Activated CD4-positive, alpha-beta memory T cell treated with anti-CD3 and anti-CD28 coated beads for 36 hours (primary cell): Measurements from ENCODE around the gene ALS2. TPM values are rescaled to one million over a fixed set of nuclear protein-coding genes. Genes with fewer than 3 reads are reported as not detected.

Source experiments
- CTCF ChIA-PET: fragments of 350-600 bp; sonication (Branson Sonifier 250); formaldehyde crosslinking; loops from one replicate; lab custom pipeline; 2021; ENCODE audit warnings: antibody characterized with exemption, inconsistent platforms; lab: Charles Lee
- POLR2A ChIA-PET: fragments of 350-600 bp; sonication (Branson Sonifier 250); formaldehyde crosslinking; loops from one replicate; lab custom pipeline; 2021; ENCODE audit warnings: antibody characterized with exemption; lab: Charles Lee
- DNase-seq: peaks from one replicate; pipeline ENCODE4 v3.0.0-alpha.2; 2020
- H3K27ac Mint-ChIP-seq: one replicate; pipeline ENCODE4 v1.8.0; 2021; ENCODE audit warnings: mixed read lengths
- H3K27me3 Mint-ChIP-seq: one replicate; pipeline ENCODE4 v1.8.0; 2021; ENCODE audit warnings: mixed read lengths
- H3K36me3 Mint-ChIP-seq: one replicate; pipeline ENCODE4 v1.8.0; 2021; ENCODE audit warnings: mixed read lengths
- H3K4me1 Mint-ChIP-seq: one replicate; pipeline ENCODE4 v1.8.0; 2021; ENCODE audit warnings: low read depth, mixed read lengths
- H3K4me3 Mint-ChIP-seq: one replicate; pipeline ENCODE4 v1.8.0; 2021; ENCODE audit warnings: mild to moderate bottlenecking, mixed read lengths
- H3K9me3 Mint-ChIP-seq: one replicate; pipeline ENCODE4 v1.8.0; 2021; ENCODE audit warnings: mixed read lengths
- intact Hi-C: fragments of 100-400 bp; cut with micrococcal nuclease; formaldehyde crosslinking; loops from one replicate; pipeline ENCODE4 v1.15.1; 2023
- total RNA-seq, 2 experiments: library from RNA; stranded (reverse); gene quantifications; one replicate each; pipeline ENCODE4 v1.2.3, GENCODE V29; 2021

ALS2 gene
- total RNA-seq, 2 experiments from 2014 or later: 11.0 to 12.6 TPM

DNA sequence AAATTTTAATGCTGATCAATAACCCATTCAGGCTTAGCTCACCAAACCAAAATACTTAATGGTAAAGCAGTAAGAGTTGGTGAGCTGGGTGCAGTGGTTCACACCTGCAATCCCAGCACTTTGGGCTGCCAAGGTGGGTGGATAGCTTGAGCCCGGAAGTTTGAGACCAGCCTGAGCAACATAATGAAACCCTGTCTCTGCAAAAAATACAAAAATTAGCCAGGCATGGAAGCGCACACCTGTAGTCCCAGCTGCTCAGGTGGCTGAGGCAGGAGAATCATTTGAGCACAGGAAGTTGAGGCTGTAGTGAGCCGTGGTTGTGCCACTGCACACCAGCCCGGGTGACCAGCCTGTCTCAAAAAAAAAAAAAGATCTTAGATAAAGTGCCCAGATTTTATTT is 46.6 kb downstream of the ALS2 start:
- ChIA-PET POLR2A (no interaction called here), CTCF (no interaction called here)
- H3K27me3 Mint-ChIP-seq: no peaks in the 10 kb centered on the region
- no peak for DNase-seq
- peaks cover 8% of the 10 kb centered on the region for H3K4me1 Mint-ChIP-seq
- H3K4me3 Mint-ChIP-seq: no peak overlapping the region
- no peak overlapping the region for H3K27ac Mint-ChIP-seq
- peaks cover 45% of the 10 kb centered on the region for H3K36me3 Mint-ChIP-seq
- peaks cover 14% of the 10 kb centered on the region for H3K9me3 Mint-ChIP-seq
- intact Hi-C loops: loop anchor here (5.0 kb wide), 1 partner anchor 202 kb away; no protein-coding TSS in a partner anchor

DNA sequence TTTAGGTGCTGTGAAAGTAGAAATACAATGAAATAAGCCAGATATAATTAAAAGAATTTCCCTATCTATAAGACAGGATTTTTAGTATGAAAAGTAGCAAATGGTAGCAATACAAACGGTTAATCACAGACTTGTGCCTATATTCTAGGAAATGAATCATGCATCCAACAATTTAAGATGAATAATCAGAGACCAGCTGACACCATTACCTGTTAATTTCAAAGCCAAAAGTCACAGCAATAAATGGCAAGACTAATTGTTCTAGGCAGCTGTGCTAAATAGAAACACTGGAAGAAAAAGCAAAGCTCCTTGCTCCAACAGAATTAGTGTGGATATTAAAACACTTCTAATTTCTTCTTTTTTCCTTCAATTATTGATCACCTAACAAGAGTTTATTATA is 47.2 kb downstream of the ALS2 start:
- POLR2A ChIA-PET: no interaction called here
- CTCF ChIA-PET: interaction anchor here (0.7 kb wide), 1 partner anchor 63 kb away, joined by 4 read pairs; no protein-coding TSS in a partner anchor
- peaks cover 47% of the 10 kb centered on the region for H3K36me3 Mint-ChIP-seq

DNA sequence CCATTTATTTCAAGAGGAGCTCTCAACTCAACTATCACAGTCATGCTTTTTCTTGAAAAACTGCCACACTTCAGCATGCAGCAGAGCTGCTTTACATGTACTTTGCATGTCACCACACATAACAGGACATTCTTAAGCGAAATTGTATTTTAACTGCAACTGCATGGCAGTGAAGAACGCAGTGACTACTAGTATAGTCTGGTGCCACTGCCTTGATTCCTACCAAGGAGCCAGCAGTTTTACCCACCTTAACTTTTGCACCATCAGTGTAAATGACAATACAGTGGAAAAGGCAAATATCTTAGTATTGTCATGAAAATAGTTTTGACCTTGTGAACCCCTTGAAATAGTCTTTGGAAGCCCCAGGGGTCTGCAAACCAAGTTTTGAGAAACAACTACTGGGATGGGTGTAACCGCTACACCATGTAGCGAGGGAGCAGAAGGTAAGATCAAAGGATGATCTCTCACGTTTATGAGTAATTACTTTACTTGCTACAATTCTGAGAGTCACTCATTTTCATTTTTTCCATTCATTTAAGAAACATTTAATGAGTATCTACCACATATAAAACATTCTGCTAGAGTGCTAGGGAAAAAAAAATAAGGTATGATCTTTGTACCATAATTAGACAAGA is 50.0 kb downstream of the ALS2 start:
- ChIA-PET CTCF (interaction anchor here (0.7 kb wide), 1 partner anchor 604 kb away, joined by 3 read pairs; no protein-coding TSS in a partner anchor), POLR2A (no interaction called here)
- Mint-ChIP-seq H3K36me3 (peaks cover 37% of the 10 kb centered on the region), H3K4me3 (no peak overlapping the region), H3K27me3 (no peaks in the 10 kb centered on the region), H3K9me3 (peaks cover 4% of the 10 kb centered on the region), H3K27ac (no peak overlapping the region), H3K4me1 (peaks cover 8% of the 10 kb centered on the region)
- intact Hi-C loops: loop anchor here (5.0 kb wide), 1 partner anchor 198 kb away; no protein-coding TSS in a partner anchor
- peak; percentile 24 for DNase-seq

More for the DNA sequence above, 47.2 kb downstream of the ALS2 start:
- Mint-ChIP-seq H3K27ac (no peak overlapping the region), H3K27me3 (no peaks in the 10 kb centered on the region), H3K9me3 (peaks cover 14% of the 10 kb centered on the region), H3K4me1 (peaks cover 8% of the 10 kb centered on the region), H3K4me3 (no peak overlapping the region)
- intact Hi-C loops: loop anchor here (5.0 kb wide), 1 partner anchor 201 kb away; no protein-coding TSS in a partner anchor
- no peak for DNase-seq

- DNase-seq: no peak
- Mint-ChIP-seq H3K27ac (no peak overlapping the region), H3K4me1 (no peaks in the 10 kb centered on the region), H3K27me3 (no peaks in the 10 kb centered on the region), H3K9me3 (peaks cover 6% of the 10 kb centered on the region), H3K36me3 (peaks cover 36% of the 10 kb centered on the region), H3K4me3 (no peak overlapping the region)
- ChIA-PET POLR2A (no interaction called here), CTCF (no interaction called here)
- intact Hi-C loops: no loop called here
These were observed 65.3 kb downstream of the ALS2 start for GRCh38 chr2:201715459-201715858.

GRCh38 chr2:201712726-201713125 is 68.0 kb downstream of the ALS2 start:
- no peak overlapping the region for H3K27ac Mint-ChIP-seq
- no peaks in the 10 kb centered on the region for H3K4me1 Mint-ChIP-seq
- H3K36me3 Mint-ChIP-seq: peaks cover 29% of the 10 kb centered on the region
- H3K4me3 Mint-ChIP-seq: no peak overlapping the region
- intact Hi-C loops: no loop called here
- no peaks in the 10 kb centered on the region for H3K9me3 Mint-ChIP-seq
- no peaks in the 10 kb centered on the region for H3K27me3 Mint-ChIP-seq
- no peak for DNase-seq
- ChIA-PET CTCF (no interaction called here), POLR2A (no interaction called here)

- H3K4me3 Mint-ChIP-seq: no peak overlapping the region
- H3K27me3 Mint-ChIP-seq: no peaks in the 10 kb centered on the region
- CTCF ChIA-PET: no interaction called here
- peaks cover 20% of the 10 kb centered on the region for H3K36me3 Mint-ChIP-seq
- POLR2A ChIA-PET: no interaction called here
- H3K27ac Mint-ChIP-seq: no peak overlapping the region
- DNase-seq: no peak
- intact Hi-C loops: no loop called here
- H3K4me1 Mint-ChIP-seq: no peaks in the 10 kb centered on the region
- H3K9me3 Mint-ChIP-seq: no peaks in the 10 kb centered on the region
These were observed 71.0 kb downstream of the ALS2 start for GRCh38 chr2:201709747-201710146.

GRCh38 chr2:201709049-201709448 is 71.7 kb downstream of the ALS2 start:
- intact Hi-C loops: no loop called here
- no peak overlapping the region for H3K27ac Mint-ChIP-seq
- no peak overlapping the region for H3K4me3 Mint-ChIP-seq
- CTCF ChIA-PET: no interaction called here
- H3K36me3 Mint-ChIP-seq: peaks cover 16% of the 10 kb centered on the region
- H3K4me1 Mint-ChIP-seq: no peaks in the 10 kb centered on the region
- POLR2A ChIA-PET: no interaction called here
- DNase-seq: no peak
- H3K9me3 Mint-ChIP-seq: no peaks in the 10 kb centered on the region
- no peaks in the 10 kb centered on the region for H3K27me3 Mint-ChIP-seq

- Mint-ChIP-seq H3K27ac (no peak overlapping the region), H3K27me3 (no peaks in the 10 kb centered on the region), H3K36me3 (peaks cover 13% of the 10 kb centered on the region), H3K4me3 (no peak overlapping the region), H3K4me1 (no peaks in the 10 kb centered on the region), H3K9me3 (no peaks in the 10 kb centered on the region)
- intact Hi-C loops: no loop called here
- ChIA-PET CTCF (interaction anchor here (0.6 kb wide), 1 partner anchor 196 kb away, joined by 3 read pairs; no protein-coding TSS in a partner anchor), POLR2A (no interaction called here)
- DNase-seq: no peak
These were observed 73.0 kb downstream of the ALS2 start for GRCh38 chr2:201707753-201708152.

DNA sequence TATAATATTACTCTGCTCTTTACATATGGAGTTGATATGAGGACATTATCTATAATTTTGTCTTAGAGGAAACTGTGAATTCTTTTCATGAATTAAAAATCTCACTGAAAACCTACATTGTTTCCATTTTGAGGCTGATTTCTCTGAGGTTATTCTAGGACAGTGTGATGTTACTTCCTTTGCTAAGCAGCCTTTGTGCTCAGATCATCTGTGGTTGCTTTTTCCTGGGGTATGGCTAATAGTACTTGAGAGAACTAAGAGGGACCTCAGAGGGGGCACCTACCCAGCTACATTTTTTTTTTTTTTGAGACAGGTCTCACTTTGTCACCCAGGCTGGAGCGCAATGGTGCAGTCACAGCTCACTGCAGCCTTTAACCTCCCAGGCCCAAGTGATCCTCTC is 73.6 kb downstream of the ALS2 start:
- Mint-ChIP-seq H3K27ac (no peak overlapping the region), H3K4me3 (no peak overlapping the region), H3K36me3 (peaks cover 13% of the 10 kb centered on the region), H3K4me1 (no peaks in the 10 kb centered on the region), H3K9me3 (no peaks in the 10 kb centered on the region), H3K27me3 (no peaks in the 10 kb centered on the region)
- POLR2A ChIA-PET: no interaction called here
- CTCF ChIA-PET: no interaction called here
- no peak for DNase-seq
- intact Hi-C loops: no loop called here

- intact Hi-C loops: no loop called here
- no peaks in the 10 kb centered on the region for H3K4me1 Mint-ChIP-seq
- no peak overlapping the region for H3K4me3 Mint-ChIP-seq
- H3K27me3 Mint-ChIP-seq: no peaks in the 10 kb centered on the region
- no peak overlapping the region for H3K27ac Mint-ChIP-seq
- POLR2A ChIA-PET: no interaction called here
- peaks cover 15% of the 10 kb centered on the region for H3K36me3 Mint-ChIP-seq
- no peak for DNase-seq
- CTCF ChIA-PET: no interaction called here
- H3K9me3 Mint-ChIP-seq: no peaks in the 10 kb centered on the region
These were observed 76.2 kb downstream of the ALS2 start for GRCh38 chr2:201704536-201704935.

DNA sequence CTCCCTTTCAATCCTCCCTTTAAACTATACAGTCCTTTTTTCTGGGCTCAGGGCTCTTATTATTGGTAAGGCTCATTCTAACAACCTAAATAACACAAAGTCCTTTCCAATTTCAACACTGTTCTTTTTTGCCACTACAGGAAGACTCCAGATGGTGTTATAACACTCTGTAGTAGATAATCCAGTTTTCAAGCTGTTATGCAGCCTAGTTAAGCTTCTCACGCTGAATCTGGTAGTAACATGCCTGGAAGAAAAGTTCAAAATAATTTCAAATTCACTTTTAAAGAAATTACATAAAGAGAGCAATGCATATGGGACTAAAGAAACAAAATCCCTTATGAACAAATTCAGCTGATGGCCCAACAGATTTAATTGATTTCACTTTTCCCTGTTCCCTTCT is 79.1 kb downstream of the ALS2 start:
- intact Hi-C loops: no loop called here
- no peak overlapping the region for H3K4me3 Mint-ChIP-seq
- H3K27ac Mint-ChIP-seq: no peak overlapping the region
- H3K36me3 Mint-ChIP-seq: peaks cover 11% of the 10 kb centered on the region
- CTCF ChIA-PET: no interaction called here
- H3K4me1 Mint-ChIP-seq: peaks cover 7% of the 10 kb centered on the region
- no peaks in the 10 kb centered on the region for H3K9me3 Mint-ChIP-seq
- POLR2A ChIA-PET: no interaction called here
- no peaks in the 10 kb centered on the region for H3K27me3 Mint-ChIP-seq
- DNase-seq: no peak

GRCh38 chr2:201699416-201699815 is 81.3 kb downstream of the ALS2 start:
- no peaks in the 10 kb centered on the region for H3K9me3 Mint-ChIP-seq
- DNase-seq: no peak
- POLR2A ChIA-PET: no interaction called here

More at GRCh38 chr2:201699416-201699815, 81.3 kb downstream of the ALS2 start:
- Mint-ChIP-seq H3K36me3 (peaks cover 11% of the 10 kb centered on the region), H3K27me3 (no peaks in the 10 kb centered on the region), H3K27ac (no peak overlapping the region), H3K4me3 (no peak overlapping the region), H3K4me1 (peaks cover 7% of the 10 kb centered on the region)
- CTCF ChIA-PET: interaction anchor here (1.6 kb wide), 1 partner anchor 12 kb away, joined by 3 read pairs; no protein-coding TSS in a partner anchor
- intact Hi-C loops: no loop called here
